Measurements from ENCODE around the gene ERC2.

- TF ChIP-seq CTCF (conservative IDR thresholded peaks at IDR 0.05; ENCODE audit: low read length) (no peak), EZH2phosphoT487 (IDR thresholded peaks at IDR 0.05; ENCODE audit: borderline replicate concordance) (no peak)
These were observed 975.3 kb downstream of the ERC2 start for GRCh38 chr3:55492976-55493375.
